Transverse colon (tissue), 4 donors: ENCODE results near the gene C11orf91. TPM values are rescaled to one million over a fixed set of nuclear protein-coding genes. Genes with fewer than 3 reads are reported as not detected.

Experiments used
- DNase-seq: peaks from one replicate; pipeline ENCODE4 v3.0.0-alpha.2; 2019
- H3K27ac ChIP-seq, 4 donors: fragments of 200-600 bp; sonication (generic); 2 replicates each; pipeline ENCODE4 v1.5.1; 2016 to 2018; ENCODE audit warnings: inconsistent platforms in 4 of 4
- H3K27me3 ChIP-seq: fragments of 200-600 bp; sonication (generic); 2 replicates; pipeline ENCODE4 v1.5.1; 2017; ENCODE audit warnings: inconsistent platforms
- H3K36me3 ChIP-seq, 4 donors: fragments of 200-600 bp; sonication (generic); 2 replicates each; pipeline ENCODE4 v1.5.1; 2017 to 2019; ENCODE audit warnings: inconsistent platforms in 4 of 4
- H3K4me1 ChIP-seq, 4 donors: fragments of 200-600 bp; sonication (generic); 2 replicates each; pipeline ENCODE4 v1.5.1; 2017 to 2020; ENCODE audit warnings: inconsistent platforms in 4 of 4
- H3K4me3 ChIP-seq, 4 donors: fragments of 200-600 bp; sonication (generic); 1 replicate in 1 of 4; 2 replicates in 3 of 4; pipeline versions ENCODE4 v1.5.1 to v1.6.1; 2017 to 2019; ENCODE audit warnings: inconsistent platforms in 4 of 4
- H3K9me3 ChIP-seq, 2 donors: fragments of 200-600 bp; sonication (generic); 2 replicates each; pipeline ENCODE4 v1.5.1; 2017 to 2019; ENCODE audit warnings: inconsistent platforms in 2 of 2
- EP300 ChIP-seq: sonication (generic); formaldehyde crosslinking; IDR thresholded peaks from one replicate; pipeline ENCODE4 v1.6.1; 2017; ENCODE audit warnings: antibody characterized with exemption, low read depth
- POLR2A ChIP-seq: fragments of 450-650 bp; IDR thresholded peaks from one replicate; pipeline ENCODE4 v1.6.1; 2016; ENCODE audit warnings: antibody characterized with exemption, mild to moderate bottlenecking, moderate library complexity
- POLR2AphosphoS5 ChIP-seq, 3 donors: sonication (generic); formaldehyde crosslinking; IDR thresholded peaks; one replicate each; pipeline ENCODE4 v1.6.1; 2016; ENCODE audit warnings: antibody characterized with exemption in 3 of 3
- WGBS, 2 donors: methylation state at CpG; one replicate each; pipeline ENCODE4 v1.1.5; 2018; ENCODE audit warnings: low coverage in 1 of 2; 5-methylcytosine and 5-hydroxymethylcytosine counted together
- in situ Hi-C, 4 donors: fragments of 200-750 bp; cut with MboI; loops; one replicate each; pipeline versions ENCODE4 v1.15.0 to v1.15.1; 2017; ENCODE audit warnings: low sequenced_read_pairs in 3 of 4, low pct_ligation_motif_present in 1 of 4, low pct_unique_long_range_greater_than_20kb in 1 of 4
- intact Hi-C: fragments of 100-400 bp; cut with DNase I; formaldehyde crosslinking; loops from one replicate; pipeline ENCODE4 v1.15.1; 2023; ENCODE audit warnings: low total_unique reads
- total RNA-seq, 4 donors: library from RNA; depleted of rRNA; stranded (reverse); fragments of >200 nt; gene quantifications; one replicate each; pipeline ENCODE4 v1.1.0, GENCODE V29; 2016
- TF ChIP-seq, protein P1 (sequence below), 5 experiments: fragments of 200-600 bp in 3 of 5; fragments of 450-650 bp in 2 of 5; sonication (generic) in 3 of 5; IDR thresholded peaks; 1 replicate in 2 of 5; 2 replicates in 3 of 5; pipeline ENCODE4 v1.5.1; 2016 to 2017; ENCODE audit warnings: antibody characterized with exemption in 5 of 5, inconsistent platforms in 3 of 5, mild to moderate bottlenecking in 2 of 5, moderate library complexity in 1 of 5

The C11orf91 gene
- total RNA-seq, 4 donors from 2014 or later: not detected

DNA sequence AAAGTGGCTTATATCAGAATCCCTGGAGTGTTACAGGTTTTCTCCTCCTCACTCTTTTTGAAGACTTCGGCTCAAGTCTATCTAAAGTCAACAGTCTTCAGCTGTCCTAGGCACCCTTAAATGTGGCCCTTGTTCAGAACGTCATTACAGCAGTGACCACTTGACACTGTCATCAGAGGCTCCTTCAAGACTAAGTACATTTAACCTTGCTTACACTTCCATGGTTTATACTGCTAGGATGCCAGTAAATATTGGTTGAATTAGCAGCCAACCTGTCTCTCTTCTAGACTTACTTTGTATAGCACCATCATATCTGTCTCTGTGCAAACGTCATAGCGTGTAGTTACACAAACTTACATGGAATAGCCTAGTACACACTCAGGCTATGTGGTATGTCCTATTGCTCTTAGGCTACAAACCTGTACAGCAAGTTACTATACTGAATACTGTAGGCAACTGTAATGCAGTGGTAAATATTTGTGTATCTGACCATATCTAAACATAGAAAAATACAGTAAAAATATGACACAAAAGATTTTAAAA is 13.3 kb upstream of the C11orf91 start:
- no peaks in the 10 kb centered on the region for H3K27me3 ChIP-seq

DNA sequence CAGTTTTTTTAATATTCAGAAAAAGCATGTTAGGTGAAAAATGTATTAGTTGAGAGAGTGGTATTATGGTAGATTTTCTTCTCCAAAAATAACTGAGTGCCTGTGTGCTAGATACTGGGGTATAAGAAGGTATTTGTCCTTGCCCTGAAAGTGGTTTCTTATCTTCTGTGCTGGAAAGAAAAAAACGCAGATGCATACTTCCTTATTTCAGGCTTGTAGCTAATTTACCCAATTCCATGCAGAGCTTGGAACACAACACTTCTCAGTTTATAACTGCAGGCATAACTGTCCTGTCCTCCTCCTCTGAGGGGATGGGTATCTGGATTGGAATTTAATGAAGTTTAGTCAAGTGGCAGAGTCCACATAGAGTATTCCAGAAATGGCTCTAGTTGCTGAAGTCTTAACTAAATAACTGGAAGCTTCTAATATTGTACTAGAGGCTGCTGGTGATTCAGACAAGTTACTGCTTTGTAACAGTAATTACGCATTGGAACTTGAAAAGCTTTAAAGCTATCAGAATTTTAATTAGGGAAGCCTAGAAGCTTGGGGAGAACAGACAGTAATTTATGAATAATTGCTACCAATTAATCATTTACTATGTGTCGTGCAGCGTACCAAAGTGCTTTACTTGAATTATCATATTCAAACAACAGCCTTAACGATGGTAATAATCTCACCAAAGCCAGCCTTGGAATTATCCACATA is 12.7 kb upstream of the C11orf91 start:
- in situ Hi-C loops: no loop called here
- no peak for DNase-seq

More for the DNA sequence above, 13.3 kb upstream of the C11orf91 start:
- Histone ChIP-seq H3K27ac (peak overlapping the region in 1 of 4 donors; percentile 0), H3K4me3 (no peak overlapping the region), H3K4me1 (peaks cover 0 to 32% (median 22%) of the 10 kb centered on the region in 4 donors), H3K36me3 (peaks cover 0 to 27% (median 12%) of the 10 kb centered on the region in 4 donors), H3K9me3 (no peaks in the 10 kb centered on the region)
- intact Hi-C loops: no loop called here
- in situ Hi-C loops: no loop called here
- DNase-seq: no peak
- TF ChIP-seq POLR2A (no peak), EP300 (no peak), POLR2AphosphoS5 (IDR thresholded peaks at IDR 0.05) (no peak)
- TF ChIP-seq, protein P1, sequence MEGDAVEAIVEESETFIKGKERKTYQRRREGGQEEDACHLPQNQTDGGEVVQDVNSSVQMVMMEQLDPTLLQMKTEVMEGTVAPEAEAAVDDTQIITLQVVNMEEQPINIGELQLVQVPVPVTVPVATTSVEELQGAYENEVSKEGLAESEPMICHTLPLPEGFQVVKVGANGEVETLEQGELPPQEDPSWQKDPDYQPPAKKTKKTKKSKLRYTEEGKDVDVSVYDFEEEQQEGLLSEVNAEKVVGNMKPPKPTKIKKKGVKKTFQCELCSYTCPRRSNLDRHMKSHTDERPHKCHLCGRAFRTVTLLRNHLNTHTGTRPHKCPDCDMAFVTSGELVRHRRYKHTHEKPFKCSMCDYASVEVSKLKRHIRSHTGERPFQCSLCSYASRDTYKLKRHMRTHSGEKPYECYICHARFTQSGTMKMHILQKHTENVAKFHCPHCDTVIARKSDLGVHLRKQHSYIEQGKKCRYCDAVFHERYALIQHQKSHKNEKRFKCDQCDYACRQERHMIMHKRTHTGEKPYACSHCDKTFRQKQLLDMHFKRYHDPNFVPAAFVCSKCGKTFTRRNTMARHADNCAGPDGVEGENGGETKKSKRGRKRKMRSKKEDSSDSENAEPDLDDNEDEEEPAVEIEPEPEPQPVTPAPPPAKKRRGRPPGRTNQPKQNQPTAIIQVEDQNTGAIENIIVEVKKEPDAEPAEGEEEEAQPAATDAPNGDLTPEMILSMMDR (IDR thresholded peaks at IDR 0.05): no peak
- WGBS, 2 donors: 54 to 62% methylated on average over 4 of the region's 4 CpGs

DNA sequence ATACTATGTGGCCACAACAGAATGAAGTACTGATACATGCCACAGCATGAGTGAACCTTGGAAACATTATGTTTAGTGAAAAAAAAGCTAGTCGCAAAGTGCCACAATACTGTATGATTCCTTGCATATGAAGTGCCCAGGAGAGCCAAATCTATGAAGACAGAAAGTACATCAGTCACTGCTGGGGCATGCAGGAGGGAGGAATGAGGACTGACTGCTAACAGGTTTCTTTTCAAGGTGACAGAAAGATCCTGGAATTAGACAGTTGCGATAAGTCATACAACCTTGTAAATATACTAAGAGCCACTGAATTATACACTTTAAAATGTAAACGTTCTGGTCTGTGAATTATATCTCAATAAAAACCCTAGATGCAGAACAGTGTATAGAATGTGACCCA is 11.8 kb upstream of the C11orf91 start:
- in situ Hi-C loops: no loop called here
- WGBS, 2 donors: 61 to 78% methylated on average over 3 of the region's 3 CpGs
- TF ChIP-seq POLR2AphosphoS5 (IDR thresholded peaks at IDR 0.05) (no peak), POLR2A (no peak), EP300 (no peak)
- TF ChIP-seq, protein P1 (IDR thresholded peaks at IDR 0.05): no peak

More for the DNA sequence above, 12.7 kb upstream of the C11orf91 start:
- peak overlapping the region in 1 of 4 donors; percentile 0 for H3K27ac ChIP-seq
- TF ChIP-seq POLR2A: no peak
- TF ChIP-seq EP300: no peak
- TF ChIP-seq, protein P1 (IDR thresholded peaks at IDR 0.05): no peak
- no peak for TF ChIP-seq POLR2AphosphoS5 (IDR thresholded peaks at IDR 0.05)
- no peaks in the 10 kb centered on the region for H3K9me3 ChIP-seq
- no peaks in the 10 kb centered on the region for H3K27me3 ChIP-seq
- H3K36me3 ChIP-seq: peaks cover 0 to 29% (median 14%) of the 10 kb centered on the region in 4 donors
- WGBS, 2 donors: 45 to 55% methylated on average over 5 of the region's 5 CpGs
- intact Hi-C loops: no loop called here
- peaks cover 0 to 33% (median 23%) of the 10 kb centered on the region in 4 donors for H3K4me1 ChIP-seq
- no peak overlapping the region for H3K4me3 ChIP-seq

DNA sequence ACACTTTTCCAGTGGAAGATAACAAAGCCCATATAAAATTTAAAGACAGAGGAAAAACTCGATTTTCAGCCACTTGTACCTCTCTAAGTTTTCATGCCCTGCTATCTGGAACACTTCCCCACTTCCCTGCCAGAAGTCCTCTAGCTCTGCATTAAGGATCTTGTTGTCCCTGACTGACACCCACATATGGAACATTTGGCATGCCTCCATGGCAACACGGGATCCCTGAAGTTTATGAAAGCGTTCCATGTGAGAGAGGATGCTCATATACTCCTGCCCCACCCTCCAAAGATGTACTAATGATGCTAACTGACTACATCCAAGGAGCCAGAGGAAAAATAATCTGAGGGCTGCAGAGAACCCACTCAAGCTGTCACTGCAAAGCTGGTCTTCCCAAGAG is 8.8 kb upstream of the C11orf91 start:
- WGBS, 2 donors: 60 to 80% methylated on average over 1 to 3 of the region's 3 CpGs
- no peak overlapping the region for H3K27ac ChIP-seq
- H3K4me1 ChIP-seq: peaks cover 0 to 23% (median 12%) of the 10 kb centered on the region in 4 donors
- H3K4me3 ChIP-seq: no peak overlapping the region
- TF ChIP-seq, protein P1 (IDR thresholded peaks at IDR 0.05): no peak
- TF ChIP-seq POLR2AphosphoS5 (IDR thresholded peaks at IDR 0.05) (no peak), EP300 (no peak), POLR2A (no peak)
- H3K36me3 ChIP-seq: peaks cover 0 to 24% (median 11%) of the 10 kb centered on the region in 4 donors
- DNase-seq: no peak
- intact Hi-C loops: no loop called here
- no peaks in the 10 kb centered on the region for H3K27me3 ChIP-seq
- no peaks in the 10 kb centered on the region for H3K9me3 ChIP-seq
- in situ Hi-C loops: no loop called here

More for the DNA sequence above, 11.8 kb upstream of the C11orf91 start:
- Histone ChIP-seq H3K4me3 (no peak overlapping the region), H3K4me1 (peaks cover 0 to 37% (median 23%) of the 10 kb centered on the region in 4 donors), H3K27me3 (no peaks in the 10 kb centered on the region), H3K36me3 (peaks cover 0 to 29% (median 14%) of the 10 kb centered on the region in 4 donors), H3K9me3 (no peaks in the 10 kb centered on the region), H3K27ac (no peak overlapping the region)
- DNase-seq: no peak
- intact Hi-C loops: no loop called here
